H1 (cell line): ENCODE data around the gene DMAC2. TPM values are rescaled to one million over a fixed set of nuclear protein-coding genes. Genes with fewer than 3 reads are reported as not detected.

Experiments used
- CTCF ChIA-PET: fragments of 300-600 bp; sonication (Branson Sonifier 250); formaldehyde crosslinking; loops from one replicate; lab custom pipeline; 2021; ENCODE audit not compliant: partially characterized antibody; lab: Charles Lee
- POLR2A ChIA-PET: fragments of 300-600 bp; sonication (Branson Sonifier 250); formaldehyde crosslinking; loops from one replicate; lab custom pipeline; 2021; ENCODE audit warnings: inconsistent platforms; ENCODE audit not compliant: partially characterized antibody; lab: Charles Lee
- DNase-seq, 2 experiments: peaks; one replicate each; pipeline versions ENCODE4 v3.0.0 to v3.0.0-alpha.2; 2010 to 2022; ENCODE audit warnings: low spot score in 2 of 2, low read depth in 1 of 2, mixed read lengths in 1 of 2
- FAIRE-seq: peaks from 2 replicates; lab custom pipeline; 2011; peaks lifted over from hg19 to GRCh38; lab: Jason Lieb, UNC
- H2AFZ ChIP-seq: 2 replicates; pipeline ENCODE4 v1.8.1; 2012; ENCODE audit warnings: low read length, inconsistent platforms
- H2AK5ac ChIP-seq: 2 replicates; pipeline ENCODE4 v1.6.1; 2013; ENCODE audit warnings: low read depth, low read length
- H2BK120ac ChIP-seq: replicated peaks from 2 replicates; pipeline ENCODE3; 2013; ENCODE audit warnings: low read depth, low read length, inconsistent platforms
- H2BK12ac ChIP-seq: 2 replicates; pipeline ENCODE4 v1.6.1; 2013; ENCODE audit warnings: low read depth, low read length
- H2BK15ac ChIP-seq: 2 replicates; pipeline ENCODE4 v1.6.1; 2013; ENCODE audit warnings: low read length
- H2BK20ac ChIP-seq: 2 replicates; pipeline ENCODE4 v1.6.1; 2013; ENCODE audit warnings: low read length
- H2BK5ac ChIP-seq: 2 replicates; pipeline ENCODE4 v1.6.1; 2013; ENCODE audit warnings: low read depth, low read length
- H3K14ac ChIP-seq: 2 replicates; pipeline ENCODE4 v1.6.1; 2013; ENCODE audit warnings: inconsistent platforms; ENCODE audit not compliant: insufficient read length
- H3K18ac ChIP-seq: 2 replicates; pipeline ENCODE4 v1.6.1; 2013; ENCODE audit warnings: low read length; ENCODE audit errors: extremely low read depth
- H3K23ac ChIP-seq: 2 replicates; pipeline ENCODE4 v1.6.1; 2013; ENCODE audit warnings: inconsistent platforms; ENCODE audit not compliant: insufficient read length
- H3K23me2 ChIP-seq: 2 replicates; pipeline ENCODE4 v1.6.1; 2013; ENCODE audit warnings: low read depth, low read length
- H3K27ac ChIP-seq: 2 replicates; pipeline ENCODE4 v1.6.1; 2011; ENCODE audit warnings: low read depth, low read length, inconsistent platforms
- H3K27me3 ChIP-seq, 4 experiments: replicated peaks in 1 of 4; 1 replicate in 1 of 4; 2 replicates in 3 of 4; pipeline versions ENCODE4 v1.6.1 to v1.8.1; 2011 to 2013; ENCODE audit warnings: low read length in 3 of 4, mild to moderate bottlenecking in 3 of 4, inconsistent platforms in 2 of 4, mixed read lengths in 2 of 4, moderate library complexity in 1 of 4; ENCODE audit not compliant: control insufficient read depth in 3 of 4, insufficient read depth in 3 of 4; ENCODE audit errors: extremely low read depth in 1 of 4
- H3K36me3 ChIP-seq, 4 experiments: 2 replicates each; pipeline versions ENCODE4 v1.6.1 to v1.8.1; 2011 to 2013; ENCODE audit warnings: mild to moderate bottlenecking in 4 of 4, low read length in 3 of 4, moderate library complexity in 2 of 4, control low read depth in 1 of 4, inconsistent platforms in 1 of 4; ENCODE audit not compliant: insufficient read depth in 4 of 4, control insufficient read depth in 2 of 4
- H3K4ac ChIP-seq: replicated peaks from 2 replicates; pipeline ENCODE3; 2013; ENCODE audit warnings: low read length, low read depth, mixed read lengths, inconsistent platforms; ENCODE audit not compliant: insufficient read length
- H3K4me1 ChIP-seq, 4 experiments: replicated peaks in 1 of 4; 1 replicate in 1 of 4; 2 replicates in 3 of 4; pipeline versions ENCODE4 v1.6.1 to v1.8.1; 2011 to 2013; ENCODE audit warnings: low read length in 3 of 4, inconsistent platforms in 2 of 4, mixed read lengths in 1 of 4; ENCODE audit not compliant: insufficient read depth in 4 of 4, control insufficient read depth in 3 of 4
- H3K4me2 ChIP-seq, 2 experiments: 2 replicates each; pipeline versions ENCODE4 v1.6.1 to v1.8.1; 2011 to 2013; ENCODE audit warnings: low read depth in 2 of 2, low read length in 2 of 2, control low read depth in 1 of 2, inconsistent platforms in 1 of 2, mild to moderate bottlenecking in 1 of 2; ENCODE audit not compliant: insufficient read depth in 1 of 2
- H3K4me3 ChIP-seq, 4 experiments: fragments of 200-600, 300-600 bp in 1 of 4; sonication (generic), shearing (Covaris generic), sonication (Bioruptor Twin) in 1 of 4; 2 replicates each; pipeline versions ENCODE4 v1.5.1 to v1.8.1; 2011 to 2016; ENCODE audit warnings: low read length in 4 of 4, low read depth in 3 of 4, control low read depth in 2 of 4, inconsistent platforms in 2 of 4, mild to moderate bottlenecking in 2 of 4, mixed read lengths in 1 of 4, moderate library complexity in 1 of 4; ENCODE audit not compliant: insufficient read depth in 2 of 4; ENCODE audit errors: extremely low read depth in 1 of 4
- H3K56ac ChIP-seq: replicated peaks from 2 replicates; pipeline ENCODE3; 2013; ENCODE audit warnings: low read depth, mild to moderate bottlenecking, mixed read lengths, low read length, inconsistent platforms; ENCODE audit not compliant: insufficient read length
- H3K79me1 ChIP-seq: 2 replicates; pipeline ENCODE4 v1.6.1; 2013; ENCODE audit warnings: low read depth, low read length, control low read depth
- H3K79me2 ChIP-seq, 2 experiments: 2 replicates each; pipeline versions ENCODE4 v1.6.1 to v1.8.1; 2012 to 2013; ENCODE audit warnings: low read length in 2 of 2, mild to moderate bottlenecking in 2 of 2, inconsistent platforms in 1 of 2; ENCODE audit not compliant: insufficient read depth in 2 of 2, control insufficient read depth in 1 of 2
- H3K9ac ChIP-seq, 4 experiments: replicated peaks in 1 of 4; 1 replicate in 1 of 4; 2 replicates in 3 of 4; pipeline versions ENCODE4 v1.6.1 to v1.8.1; 2011 to 2013; ENCODE audit warnings: low read depth in 3 of 4, low read length in 3 of 4, control low read depth in 2 of 4, mild to moderate bottlenecking in 2 of 4, moderate library complexity in 2 of 4, inconsistent platforms in 1 of 4; ENCODE audit errors: extremely low read depth in 1 of 4
- H3K9me3 ChIP-seq, 2 experiments: 2 replicates each; pipeline versions ENCODE4 v1.6.1 to v1.8.1; 2012 to 2013; ENCODE audit warnings: mild to moderate bottlenecking in 2 of 2, moderate library complexity in 2 of 2, control low read depth in 1 of 2, inconsistent platforms in 1 of 2, low read depth in 1 of 2, low read length in 1 of 2, mixed read lengths in 1 of 2; ENCODE audit not compliant: insufficient read depth in 2 of 2
- H4K20me1 ChIP-seq, 2 experiments: replicated peaks in 1 of 2; 2 replicates each; pipeline versions ENCODE3 to v1.8.1; 2011 to 2013; ENCODE audit warnings: inconsistent platforms in 2 of 2, low read length in 2 of 2, mild to moderate bottlenecking in 1 of 2; ENCODE audit not compliant: insufficient read depth in 2 of 2, control insufficient read depth in 1 of 2
- H4K5ac ChIP-seq: 2 replicates; pipeline ENCODE4 v1.6.1; 2013; ENCODE audit warnings: low read length, low read depth, mixed read lengths, inconsistent platforms; ENCODE audit not compliant: insufficient read length
- H4K8ac ChIP-seq: 2 replicates; pipeline ENCODE4 v1.8.0; 2013; ENCODE audit warnings: mild to moderate bottlenecking, moderate library complexity, low read length, inconsistent platforms; ENCODE audit not compliant: insufficient read depth; ENCODE audit errors: extremely low read depth
- H4K91ac ChIP-seq: replicated peaks from 2 replicates; pipeline ENCODE3; 2013; ENCODE audit warnings: low read length, mixed read lengths, inconsistent platforms; ENCODE audit not compliant: insufficient read length
- BRCA1 ChIP-seq: IDR thresholded peaks from 2 replicates; pipeline ENCODE4 v1.6.1; 2012; ENCODE audit warnings: low read depth, low read length, improper control_type of control experiment
- MAFK ChIP-seq: IDR thresholded peaks from 2 replicates; pipeline ENCODE4 v1.6.1; 2012; ENCODE audit warnings: low read depth, mild to moderate bottlenecking, improper control_type of control experiment, low read length
- SAP30 ChIP-seq: fragments of 300-600 bp; sonication (generic); IDR thresholded peaks from 2 replicates; pipeline ENCODE4 v1.7.1; 2012; ENCODE audit warnings: low read length, moderate library complexity, mild to moderate bottlenecking, inconsistent platforms; ENCODE audit not compliant: insufficient read depth, insufficient replicate concordance
- TAF7 ChIP-seq: optimal IDR thresholded peaks from 2 replicates; pipeline ENCODE3; 2011; ENCODE audit warnings: low read depth, mild to moderate bottlenecking, inconsistent platforms, low read length, moderate library complexity, borderline replicate concordance
- YY1 ChIP-seq: IDR thresholded peaks from 2 replicates; pipeline ENCODE4 v1.6.1; 2011; ENCODE audit warnings: low read depth, mild to moderate bottlenecking, low read length
- polyA plus RNA-seq, 7 experiments: library from polyadenylated mRNA; depleted of rRNA in 3 of 7; stranded (reverse) in 5 of 7; unstranded in 2 of 7; fragments of >200 nt in 5 of 7; fragments of 200-250 nt in 2 of 7; gene quantifications; 1 replicate in 5 of 7; 2 replicates in 1 of 7; 4 replicates in 1 of 7; pipeline versions ENCODE4 v1.2.1 to v1.2.3, GENCODE V29; 2011 to 2013; ENCODE audit warnings: missing spikeins in 2 of 7, mixed read lengths in 2 of 7
- total RNA-seq: library from RNA; stranded (reverse); fragmentation: NEBNext Ultra II Directional; extraction: Animal tissue kit (Norgen Biotek cat#: 25700); gene quantifications from 2 replicates; pipeline ENCODE4 v1.2.1, GENCODE V29; 2021

The DMAC2 gene
- total and polyA plus RNA-seq, 2 of the 8 experiments (the other 6 are each of a cell fraction or from before 2014, with no cell fraction given), result 86.8 to 170 TPM

GRCh38 chr19:41436674-41436951, 3.1 kb downstream of the DMAC2 start:
- H3K23me2 ChIP-seq, result peaks cover 6% of the 10 kb centered on the region; the same call in 1 of the 2 replicates
- no peaks in the 10 kb centered on the region for H3K4me1 ChIP-seq
- H4K5ac ChIP-seq, result no peak overlapping the region
- H3K27me3 ChIP-seq, result no peaks in the 10 kb centered on the region
- no peak overlapping the region for H4K8ac ChIP-seq
- H3K79me1 ChIP-seq, result 0 out of 2 replicates have a peak, but pooled peaks cover 4% of the 10 kb centered on the region
- H3K9me3 ChIP-seq, result no peaks in the 10 kb centered on the region
- no peak overlapping the region for H2AFZ ChIP-seq
- no peak overlapping the region for H2BK20ac ChIP-seq
- H3K4me2 ChIP-seq, result no peak overlapping the region
- no peak for FAIRE-seq
- no peak overlapping the region for H2BK15ac ChIP-seq
- H3K4me3 ChIP-seq, result no peak overlapping the region
- no peak overlapping the region for H3K14ac ChIP-seq
- H2AK5ac ChIP-seq, result no peak overlapping the region
- ChIA-PET CTCF (interaction anchor here (1.0 to 20.4 kb wide), 3 partner anchors 13 to 128 kb away, joined by 3 to 364 read pairs (median 17); no protein-coding TSS in a partner anchor), POLR2A (interaction anchor here (1.2 to 6.4 kb wide), 4 partner anchors 9 to 80 kb away, joined by 3 to 87 read pairs (median 6); partner anchors contain the start of gene B3GNT8)
- H2BK120ac ChIP-seq, result no peak overlapping the region
- H4K20me1 ChIP-seq, result peaks cover 0 to 12% of the 10 kb centered on the region in 2 experiments
- TF ChIP-seq BRCA1 (no peak), MAFK (no peak), SAP30 (no peak), TAF7 (no peak), YY1 (no peak)
- no peak overlapping the region for H3K27ac ChIP-seq
- H3K36me3 ChIP-seq, result peaks cover 9 to 24% (median 19%) of the 10 kb centered on the region in 4 experiments; a peak in 7 of 8 replicates
- H3K23ac ChIP-seq, result no peak overlapping the region
- no peak overlapping the region for H2BK5ac ChIP-seq
- no peak overlapping the region for H3K9ac ChIP-seq
- DNase-seq, result no peak
- H2BK12ac ChIP-seq, result no peak overlapping the region
- peaks cover 0 to 8% of the 10 kb centered on the region in 2 experiments; a peak in 1 of 4 replicates for H3K79me2 ChIP-seq
- H3K18ac ChIP-seq, result no peak overlapping the region
- no peak overlapping the region for H3K4ac ChIP-seq
- H3K56ac ChIP-seq, result no peak overlapping the region
- no peak overlapping the region for H4K91ac ChIP-seq
